Fibroblast of skin of left biceps (primary cell): ENCODE data around the gene ATP10A.

Experiments used
- DNase-seq, 2 experiments: peaks; one replicate each; pipeline ENCODE4 v3.0.0-alpha.2; 2013; ENCODE audit warnings: low read depth in 2 of 2

ATP10A gene

GRCh38 chr15:25863111-25863967 is at the start of gene ATP10A:
Gene ATP10A, minus strand, starts transcription at chr15:25863327. Its CDS starts 231 bp downstream, at chr15:25863096.
- DNase-seq: peak in 1 of 2 experiments; percentile 36

- no peak for DNase-seq
These were observed 48.9 kb upstream of the ATP10A start for GRCh38 chr15:25912035-25912434.

GRCh38 chr15:25910832-25911231 is 47.7 kb upstream of the ATP10A start:
- DNase-seq: no peak

- no peak for DNase-seq
These were observed 46.7 kb upstream of the ATP10A start for GRCh38 chr15:25909806-25910205.

GRCh38 chr15:25909325-25909724 is 46.2 kb upstream of the ATP10A start:
- no peak for DNase-seq

- DNase-seq: peak; percentile 80 to 81
These were observed 42.0 kb upstream of the ATP10A start for GRCh38 chr15:25905140-25905539.

GRCh38 chr15:25903024-25903581 is 40.0 kb upstream of the ATP10A start:
- no peak for DNase-seq

- DNase-seq: no peak
These were observed 38.9 kb upstream of the ATP10A start for GRCh38 chr15:25901811-25902605.

GRCh38 chr15:25900901-25901300 is 37.8 kb upstream of the ATP10A start:
- DNase-seq: no peak

- no peak for DNase-seq
These were observed 37.3 kb upstream of the ATP10A start for GRCh38 chr15:25900431-25900830.

- no peak for DNase-seq
These were observed 36.7 kb upstream of the ATP10A start for GRCh38 chr15:25899870-25900269.

GRCh38 chr15:25897658-25898057 is 34.5 kb upstream of the ATP10A start:
- DNase-seq: no peak

GRCh38 chr15:25894371-25894902 is 31.3 kb upstream of the ATP10A start:
- DNase-seq: no peak

GRCh38 chr15:25893596-25893995 is 30.5 kb upstream of the ATP10A start:
- DNase-seq: no peak

- DNase-seq: no peak
These were observed 29.0 kb upstream of the ATP10A start for GRCh38 chr15:25892126-25892525.

- DNase-seq: no peak
These were observed 28.0 kb upstream of the ATP10A start for GRCh38 chr15:25891081-25891480.

- DNase-seq: no peak
These were observed 27.4 kb upstream of the ATP10A start for GRCh38 chr15:25890529-25890928.

GRCh38 chr15:25887870-25888269 is 24.7 kb upstream of the ATP10A start:
- DNase-seq: no peak

- DNase-seq: no peak
These were observed 23.5 kb upstream of the ATP10A start for GRCh38 chr15:25886498-25887140.

GRCh38 chr15:25884370-25884769 is 21.2 kb upstream of the ATP10A start:
- DNase-seq: no peak

GRCh38 chr15:25883463-25884259 is 20.5 kb upstream of the ATP10A start:
- peak; percentile 92 for DNase-seq
